ENCODE measurements around the gene MORN1.

Gene MORN1

GRCh38 chr1:2407166-2407990, 16.0 kb upstream of the MORN1 start:
- Histone ChIP-seq H4K20me1 (ENCODE audit: low read depth, low read length) (no peaks in the 10 kb centered on the region), H3K4me3 (ENCODE audit: insufficient read depth, low read length, poor library complexity, severe bottlenecking) (no peak overlapping the region), H3K9me2 (replicated peaks; ENCODE audit: insufficient read depth, low read length) (no peaks in the 10 kb centered on the region), H3K9me3 (ENCODE audit: insufficient read depth, low read length) (no peaks in the 10 kb centered on the region), H3K27me3 (ENCODE audit: low read length) (no peaks in the 10 kb centered on the region), H3F3A (ENCODE audit: insufficient read depth) (no peaks in the 10 kb centered on the region), H3K27ac (ENCODE audit: low read depth, low read length) (no peak overlapping the region), H3K36me3 (ENCODE audit: low read length) (no peaks in the 10 kb centered on the region), H3K4me2 (ENCODE audit: low read depth, low read length, poor library complexity, severe bottlenecking) (no peak overlapping the region), H3K79me2 (ENCODE audit: insufficient read depth, low read length) (no peaks in the 10 kb centered on the region), H2AFZ (ENCODE audit: low read depth, low read length, severe bottlenecking) (no peak overlapping the region), H3K9ac (ENCODE audit: low read length) (no peak overlapping the region)
- TF ChIP-seq EZH2phosphoT487 (conservative IDR thresholded peaks at IDR 0.05; ENCODE audit: low read length) (no peak), CTCF (IDR thresholded peaks at IDR 0.05; ENCODE audit: insufficient read depth, low read length, poor library complexity, severe bottlenecking) (no peak)

GRCh38 chr1:2406451-2407041, 15.2 kb upstream of the MORN1 start:
- Histone ChIP-seq H4K20me1 (ENCODE audit: low read depth, low read length) (no peaks in the 10 kb centered on the region), H3K36me3 (ENCODE audit: low read length) (no peaks in the 10 kb centered on the region), H3K9me3 (ENCODE audit: insufficient read depth, low read length) (no peaks in the 10 kb centered on the region), H3K9ac (ENCODE audit: low read length) (no peak overlapping the region), H3K79me2 (ENCODE audit: insufficient read depth, low read length) (no peaks in the 10 kb centered on the region), H3K27ac (ENCODE audit: low read depth, low read length) (no peak overlapping the region), H3K4me3 (ENCODE audit: insufficient read depth, low read length, poor library complexity, severe bottlenecking) (no peak overlapping the region), H3K9me2 (replicated peaks; ENCODE audit: insufficient read depth, low read length) (no peaks in the 10 kb centered on the region), H3F3A (ENCODE audit: insufficient read depth) (no peaks in the 10 kb centered on the region), H3K27me3 (ENCODE audit: low read length) (no peaks in the 10 kb centered on the region), H2AFZ (ENCODE audit: low read depth, low read length, severe bottlenecking) (no peak overlapping the region), H3K4me2 (ENCODE audit: low read depth, low read length, poor library complexity, severe bottlenecking) (no peak overlapping the region)
- no peak for TF ChIP-seq EZH2phosphoT487 (conservative IDR thresholded peaks at IDR 0.05; ENCODE audit: low read length)
- TF ChIP-seq CTCF (IDR thresholded peaks at IDR 0.05; ENCODE audit: insufficient read depth, low read length, poor library complexity, severe bottlenecking) = no peak

DNA sequence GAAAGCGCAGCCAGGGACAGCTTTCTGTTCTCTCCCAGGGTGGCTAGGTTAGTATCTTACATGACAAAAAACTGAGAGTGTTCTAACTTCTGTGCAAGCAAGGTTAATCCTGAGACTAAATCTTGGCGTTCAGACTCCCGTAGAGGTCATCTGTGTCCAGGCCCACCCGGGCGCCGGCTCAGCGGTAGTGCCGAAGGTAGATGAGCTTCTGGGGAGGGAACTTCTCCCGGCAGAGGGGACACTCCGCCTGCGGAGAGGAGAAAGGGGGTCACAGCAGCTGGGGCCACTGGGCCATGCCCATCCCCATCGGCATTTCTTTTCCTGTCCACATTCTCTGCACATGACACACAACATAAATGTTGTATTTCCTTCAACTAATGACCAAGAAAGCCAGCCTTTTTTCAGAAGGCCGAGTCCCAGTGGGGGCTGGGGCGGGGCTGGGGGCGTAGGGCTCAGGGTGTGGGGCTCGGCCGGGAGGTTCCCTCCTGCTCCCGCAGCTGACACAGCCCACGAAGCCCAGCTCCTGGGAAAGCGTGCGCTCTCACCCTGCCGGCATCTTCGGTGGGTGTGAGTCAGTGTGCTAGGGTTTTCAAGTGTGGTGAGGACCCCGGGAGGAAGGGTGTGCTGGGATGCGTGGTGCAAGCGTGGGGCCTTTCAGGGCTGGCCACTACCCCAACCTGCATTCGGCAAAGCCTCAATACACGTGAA, 14.4 kb upstream of the MORN1 start:
- Histone ChIP-seq H3K9me2 (replicated peaks; ENCODE audit: insufficient read depth, low read length) (no peaks in the 10 kb centered on the region), H3K4me2 (ENCODE audit: low read depth, low read length, poor library complexity, severe bottlenecking) (no peak overlapping the region), H4K20me1 (ENCODE audit: low read depth, low read length) (no peaks in the 10 kb centered on the region), H3K4me3 (ENCODE audit: insufficient read depth, low read length, poor library complexity, severe bottlenecking) (no peak overlapping the region), H3F3A (ENCODE audit: insufficient read depth) (no peaks in the 10 kb centered on the region), H3K36me3 (ENCODE audit: low read length) (no peaks in the 10 kb centered on the region), H2AFZ (ENCODE audit: low read depth, low read length, severe bottlenecking) (no peak overlapping the region), H3K79me2 (ENCODE audit: insufficient read depth, low read length) (no peaks in the 10 kb centered on the region), H3K27ac (ENCODE audit: low read depth, low read length) (no peak overlapping the region), H3K9ac (ENCODE audit: low read length) (no peak overlapping the region), H3K9me3 (ENCODE audit: insufficient read depth, low read length) (no peaks in the 10 kb centered on the region), H3K27me3 (ENCODE audit: low read length) (no peaks in the 10 kb centered on the region)
- TF ChIP-seq EZH2phosphoT487 (conservative IDR thresholded peaks at IDR 0.05; ENCODE audit: low read length) (no peak), CTCF (IDR thresholded peaks at IDR 0.05; ENCODE audit: insufficient read depth, low read length, poor library complexity, severe bottlenecking) (no peak)
